ENCODE measurements around the gene KLHDC3.

KLHDC3 gene

GRCh38 chr6:42969934-42970333, 44.1 kb upstream of the KLHDC3 start:
- H3K4me3 ChIP-seq (ENCODE audit: control insufficient read depth, low read depth, low read length) = no peak overlapping the region
- no peak for TF ChIP-seq CTCF (conservative IDR thresholded peaks at IDR 0.05; ENCODE audit: control insufficient read depth, insufficient read depth, low read depth, low read length)
- DNase-seq (ENCODE audit: low read depth) = no peak

DNA sequence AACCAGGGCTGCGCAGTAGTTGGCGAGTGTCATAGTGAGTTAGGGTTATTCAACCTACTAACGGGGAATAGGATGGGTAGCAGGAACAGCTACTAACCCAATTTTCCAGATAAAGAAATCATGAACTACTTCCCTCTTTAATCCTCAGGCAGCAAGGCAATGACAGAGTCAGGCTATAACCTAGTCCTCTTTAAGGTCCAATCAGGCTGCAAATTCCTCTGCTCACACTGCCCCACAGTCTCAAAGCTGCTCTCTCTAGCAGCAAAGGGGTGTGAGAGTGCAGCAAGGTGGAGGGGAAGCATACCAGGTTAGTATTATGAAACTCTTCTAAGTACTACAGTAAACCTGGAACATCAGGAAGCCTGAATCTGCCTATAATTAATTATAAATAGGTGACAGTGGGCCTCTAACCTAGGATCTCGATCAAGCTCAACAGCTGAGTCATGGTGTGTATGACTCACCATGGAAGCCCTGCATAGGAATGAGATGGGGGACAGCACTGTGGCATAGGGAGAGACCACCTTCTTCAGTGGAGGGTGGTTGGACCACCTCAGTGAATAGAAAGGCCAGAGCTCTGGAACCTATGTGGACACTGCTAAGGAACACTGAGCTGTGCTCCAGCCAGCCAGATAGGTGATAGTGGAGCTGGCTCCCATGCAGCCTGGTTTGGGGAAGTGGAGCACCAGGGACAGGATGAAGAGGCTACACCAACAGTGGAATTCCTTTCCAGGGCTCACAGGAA, 43.0 kb upstream of the KLHDC3 start:
- H3K4me3 ChIP-seq (ENCODE audit: control insufficient read depth, low read depth, low read length) = no peak overlapping the region

DNA sequence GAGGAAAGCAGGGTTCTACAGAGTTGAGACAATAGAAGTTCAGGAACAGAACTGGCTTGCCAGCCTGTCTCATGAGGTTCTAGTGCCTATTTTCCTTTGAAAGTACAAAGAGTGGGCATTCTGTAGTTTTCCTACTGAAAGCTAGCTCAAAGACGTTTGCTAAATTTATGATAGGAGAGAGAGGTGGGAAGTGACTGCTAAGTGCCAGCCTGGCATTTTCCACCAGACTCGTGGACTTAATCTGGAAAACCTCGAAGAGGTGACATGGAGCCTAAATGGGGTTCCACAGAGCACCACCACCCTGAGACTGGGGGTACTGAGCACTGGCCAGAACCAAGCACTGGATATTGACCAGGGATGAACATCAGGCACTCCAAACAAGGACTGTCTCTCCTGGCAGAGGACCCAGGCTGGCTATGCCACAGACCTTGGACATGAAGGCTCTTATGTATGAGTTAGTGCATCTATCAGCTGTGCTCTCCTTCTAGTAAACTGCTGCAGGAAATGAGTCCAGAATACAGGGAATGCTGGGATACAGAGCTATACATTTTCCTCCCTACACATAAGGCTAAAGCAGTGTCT, 42.2 kb upstream of the KLHDC3 start:
- no peak overlapping the region for H3K4me3 ChIP-seq (ENCODE audit: control insufficient read depth, low read depth, low read length)
- DNase-seq (ENCODE audit: low read depth) = no peak
- TF ChIP-seq CTCF (conservative IDR thresholded peaks at IDR 0.05; ENCODE audit: control insufficient read depth, insufficient read depth, low read depth, low read length) = no peak

More for the DNA sequence above, 43.0 kb upstream of the KLHDC3 start:
- TF ChIP-seq CTCF (conservative IDR thresholded peaks at IDR 0.05; ENCODE audit: control insufficient read depth, insufficient read depth, low read depth, low read length) = no peak
- peak; percentile 45 for DNase-seq (ENCODE audit: low read depth)

DNA sequence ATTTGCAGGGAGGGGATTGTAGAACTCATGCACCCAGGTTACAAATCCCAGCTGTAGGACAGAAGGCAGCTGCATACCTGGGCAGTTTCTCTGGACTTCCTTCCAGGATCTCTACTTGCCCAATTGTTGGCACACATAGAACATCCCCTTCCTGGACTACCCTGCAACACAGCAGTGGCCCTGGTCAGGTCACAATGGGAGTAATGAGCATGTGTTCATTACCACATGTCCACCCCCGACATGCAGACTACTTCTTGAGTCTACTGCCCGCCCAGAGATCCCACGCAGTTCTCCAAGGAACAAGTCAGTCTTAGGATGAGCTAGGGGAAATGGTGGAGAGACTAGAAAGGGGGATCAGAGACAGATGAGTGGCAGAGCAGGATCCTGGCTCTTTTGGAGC, 40.1 kb upstream of the KLHDC3 start:
- no peak for TF ChIP-seq CTCF (conservative IDR thresholded peaks at IDR 0.05; ENCODE audit: control insufficient read depth, insufficient read depth, low read depth, low read length)
- no peak for DNase-seq (ENCODE audit: low read depth)
- H3K4me3 ChIP-seq (ENCODE audit: control insufficient read depth, low read depth, low read length) = no peak overlapping the region

- no peak for DNase-seq (ENCODE audit: low read depth)
- TF ChIP-seq CTCF (conservative IDR thresholded peaks at IDR 0.05; ENCODE audit: control insufficient read depth, insufficient read depth, low read depth, low read length) = no peak
Observed at GRCh38 chr6:42974919-42975505, 39.0 kb upstream of the KLHDC3 start.

GRCh38 chr6:42978487-42978838, 35.6 kb upstream of the KLHDC3 start:
- TF ChIP-seq CTCF (conservative IDR thresholded peaks at IDR 0.05; ENCODE audit: control insufficient read depth, insufficient read depth, low read depth, low read length) = no peak
- H3K4me3 ChIP-seq (ENCODE audit: control insufficient read depth, low read depth, low read length) = peak overlapping the region; percentile 61
- DNase-seq (ENCODE audit: low read depth) = peak; percentile 34

More at GRCh38 chr6:42974919-42975505, 39.0 kb upstream of the KLHDC3 start:
- no peak overlapping the region for H3K4me3 ChIP-seq (ENCODE audit: control insufficient read depth, low read depth, low read length)
